HG03558 (cell line): ENCODE data around the gene MED13L.
A peak's percentile ranks its signal among the peaks of the same experiment; 100 is the strongest.

Experiments used
- ATAC-seq: cut with Tn5 transposase; IDR thresholded peaks from one replicate; pipeline ENCODE4 v1.9.1; 2021; ENCODE audit warnings: moderate number of reproducible peaks; ENCODE audit not compliant: unreplicated experiment; ENCODE audit errors: extremely low read depth

Gene MED13L

GRCh38 chr12:116280595-116281290, 3.2 kb upstream of the MED13L start:
- ATAC-seq, result no peak

DNA sequence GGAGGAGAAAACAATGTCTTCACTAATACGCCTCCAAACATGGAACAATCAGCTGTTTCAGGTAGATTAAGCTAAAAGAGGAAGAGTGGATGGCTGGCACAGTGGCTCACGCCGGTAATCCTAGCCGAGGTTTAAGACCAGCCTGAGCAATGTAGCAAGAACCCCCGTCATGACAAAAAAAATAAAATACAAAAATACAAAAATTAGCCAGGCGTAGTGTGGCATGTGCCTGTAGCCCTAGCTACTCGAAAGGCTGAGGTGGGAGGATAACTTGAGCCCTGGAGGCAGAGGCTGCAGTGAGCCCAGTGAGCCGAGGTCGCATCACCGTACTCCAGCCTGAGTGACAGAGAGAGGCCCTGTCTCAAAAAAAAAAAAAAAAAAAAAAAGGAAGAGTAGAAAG, 1.2 kb upstream of the MED13L start:
- ATAC-seq, result no peak

GRCh38 chr12:116278279-116278626, 760 bp upstream of the MED13L start:
- ATAC-seq, result no peak

GRCh38 chr12:116276652-116277466, 634 bp downstream of the MED13L start:
- peak; percentile 15 for ATAC-seq

GRCh38 chr12:116274551-116275375, 2.7 kb downstream of the MED13L start:
- ATAC-seq, result no peak

- ATAC-seq, result no peak
Observed at GRCh38 chr12:116273813-116274550, 3.5 kb downstream of the MED13L start.

DNA sequence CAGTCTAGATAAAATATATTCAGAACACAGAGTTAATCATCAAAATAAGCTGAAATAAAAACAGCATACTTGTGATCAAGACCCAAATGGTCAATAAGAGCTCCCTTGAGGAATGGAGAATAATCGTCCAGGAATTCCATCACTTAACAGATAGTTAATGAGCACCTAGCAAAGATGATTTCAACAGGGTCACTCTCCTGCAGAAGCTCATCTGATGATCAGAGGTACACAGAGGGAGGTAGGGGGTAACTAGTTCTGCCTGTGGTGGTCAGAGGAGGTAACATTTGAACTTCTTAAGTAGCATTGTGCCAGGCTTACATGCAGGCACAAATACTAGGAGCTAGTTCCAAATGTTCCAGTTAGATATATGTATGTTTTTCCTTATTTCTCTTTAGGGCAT, 9.5 kb downstream of the MED13L start:
- no peak for ATAC-seq

DNA sequence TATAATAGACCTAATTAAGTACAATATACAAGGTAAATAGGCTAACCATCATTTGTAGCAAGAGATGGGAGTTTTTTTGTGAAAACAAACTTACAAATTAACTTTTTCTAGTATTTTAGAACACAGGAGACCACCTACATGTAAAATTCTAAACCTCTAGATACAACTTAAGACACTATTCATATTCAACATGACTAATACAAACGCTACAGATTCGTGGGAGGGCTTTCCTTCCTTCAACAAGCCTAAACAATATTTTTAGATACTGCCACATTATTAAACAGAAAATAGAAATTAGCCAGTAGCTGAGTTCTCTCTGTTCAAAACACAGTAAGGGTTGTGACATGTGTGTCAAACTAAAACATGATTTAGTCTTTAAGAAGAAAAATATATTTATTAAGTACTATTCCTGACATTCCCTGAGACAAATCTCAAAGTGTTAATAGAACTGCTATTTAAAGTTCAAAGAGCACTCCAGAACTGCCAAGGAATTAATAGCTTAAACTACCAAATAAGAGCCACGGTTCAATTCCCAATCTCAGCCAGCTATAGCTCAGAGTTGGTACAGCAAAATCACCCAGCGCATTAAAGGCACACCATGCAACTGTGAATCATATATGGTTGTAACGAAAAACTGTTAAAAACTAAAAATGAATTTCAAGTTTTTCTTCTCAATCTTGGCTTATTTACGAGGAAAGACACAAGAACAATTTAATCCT, 10.7 kb downstream of the MED13L start:
- no peak for ATAC-seq

DNA sequence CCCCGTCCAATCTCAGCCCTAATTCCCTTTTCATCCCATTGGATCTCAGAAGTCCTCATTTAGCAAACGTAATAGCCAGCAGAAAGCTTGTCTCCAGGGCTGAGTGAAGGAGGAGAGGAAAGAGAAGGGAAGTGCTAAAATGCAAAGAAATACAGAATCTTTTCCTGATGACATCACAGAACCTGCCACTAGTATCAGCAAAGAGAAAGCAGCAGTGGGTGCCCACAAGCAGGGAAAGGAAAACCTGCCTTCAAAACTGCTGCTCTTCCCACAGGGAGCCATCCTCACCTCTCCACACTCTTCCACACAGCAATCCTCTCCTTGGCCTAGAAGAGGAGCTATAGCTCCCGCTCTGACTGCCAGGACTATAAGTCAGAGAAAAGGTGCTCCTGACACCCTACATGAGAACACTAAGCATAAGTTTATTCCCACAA, 11.3 kb downstream of the MED13L start:
- no peak for ATAC-seq

DNA sequence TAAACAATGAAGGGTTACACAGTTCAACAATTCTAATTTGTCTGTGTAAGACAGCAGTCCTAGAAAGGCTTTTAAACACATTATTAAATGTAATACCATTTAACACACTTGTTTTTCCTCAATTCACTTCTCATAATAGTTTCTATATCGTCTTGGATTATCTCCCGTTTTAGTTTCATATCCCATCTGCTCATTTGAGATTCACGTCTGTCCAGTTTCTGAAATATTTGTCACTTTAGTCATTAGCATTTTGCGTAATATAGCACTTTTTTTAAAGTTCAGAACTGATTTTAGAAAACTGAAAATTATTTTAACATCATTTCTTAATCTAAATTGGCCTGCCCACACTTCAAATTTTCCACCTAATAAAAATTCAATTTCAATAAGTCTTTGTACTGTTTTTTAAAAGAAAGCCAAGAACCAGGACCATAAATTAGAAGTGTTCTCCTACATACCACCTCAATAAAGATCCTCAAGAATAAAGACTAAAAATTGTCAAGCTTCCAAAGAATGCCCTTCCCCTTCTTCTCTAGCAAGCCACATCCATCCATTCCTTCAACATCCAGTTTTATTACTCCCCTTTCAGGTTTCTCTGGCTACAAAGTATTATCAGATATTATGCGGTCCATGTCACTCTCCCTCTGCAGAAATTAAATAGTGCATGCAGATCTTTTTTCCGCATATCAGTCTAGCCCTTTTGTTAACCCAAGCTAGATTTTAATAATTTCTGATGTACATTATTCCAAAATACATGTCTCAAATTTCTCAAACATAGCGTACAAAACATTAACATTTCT, 11.9 kb downstream of the MED13L start:
- no peak for ATAC-seq

DNA sequence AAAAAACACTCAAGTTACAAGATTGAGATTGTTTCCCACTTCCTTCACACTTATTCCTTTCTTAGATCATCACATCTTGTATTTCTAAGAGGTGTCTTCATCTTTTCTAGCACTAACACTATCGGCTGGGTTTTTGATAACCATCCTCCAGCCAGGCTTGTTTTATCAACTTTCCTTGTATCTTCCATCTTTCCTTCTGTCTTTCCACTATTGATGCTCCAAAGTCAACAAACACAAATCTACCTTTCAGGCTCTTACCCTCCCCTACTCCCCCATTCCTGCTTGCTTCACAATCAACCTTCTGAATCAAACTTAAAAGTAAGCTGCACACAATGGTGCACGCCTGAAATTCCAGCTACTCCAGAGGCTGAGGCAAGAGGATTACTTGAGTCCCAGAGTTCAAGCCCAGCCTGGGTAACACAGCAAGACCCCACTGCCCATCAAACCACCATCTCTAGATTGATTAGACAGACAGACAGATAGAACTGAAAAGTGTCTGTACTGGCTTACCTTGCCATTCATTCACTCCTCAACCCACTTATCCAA, 12.9 kb downstream of the MED13L start:
- no peak for ATAC-seq

DNA sequence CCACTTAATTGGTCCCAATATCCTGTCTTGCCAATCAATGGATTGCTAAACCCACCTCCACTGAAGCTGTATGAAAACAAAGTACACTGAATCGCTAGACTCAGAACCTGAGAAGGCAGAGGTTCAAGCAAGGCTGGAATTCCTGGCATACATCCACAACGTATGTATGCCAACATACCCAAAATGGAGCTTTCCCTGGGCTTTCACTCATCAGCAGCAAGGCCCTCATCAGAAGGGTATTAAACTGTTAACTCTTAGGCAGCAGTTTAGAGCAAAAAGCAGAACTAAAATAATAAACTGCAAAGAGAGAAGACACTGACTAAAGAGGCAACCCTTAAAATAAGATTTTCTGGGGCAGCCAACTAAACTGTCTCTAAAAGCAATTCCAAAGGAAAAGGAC, 13.6 kb downstream of the MED13L start:
- ATAC-seq, result no peak

- ATAC-seq, result no peak
Observed at GRCh38 chr12:116263431-116263830, 14.1 kb downstream of the MED13L start.

- no peak for ATAC-seq
Observed at GRCh38 chr12:116262741-116263140, 14.8 kb downstream of the MED13L start.

GRCh38 chr12:116261525-116262100, 15.9 kb downstream of the MED13L start:
- no peak for ATAC-seq

GRCh38 chr12:116259800-116260577, 17.5 kb downstream of the MED13L start:
- no peak for ATAC-seq

DNA sequence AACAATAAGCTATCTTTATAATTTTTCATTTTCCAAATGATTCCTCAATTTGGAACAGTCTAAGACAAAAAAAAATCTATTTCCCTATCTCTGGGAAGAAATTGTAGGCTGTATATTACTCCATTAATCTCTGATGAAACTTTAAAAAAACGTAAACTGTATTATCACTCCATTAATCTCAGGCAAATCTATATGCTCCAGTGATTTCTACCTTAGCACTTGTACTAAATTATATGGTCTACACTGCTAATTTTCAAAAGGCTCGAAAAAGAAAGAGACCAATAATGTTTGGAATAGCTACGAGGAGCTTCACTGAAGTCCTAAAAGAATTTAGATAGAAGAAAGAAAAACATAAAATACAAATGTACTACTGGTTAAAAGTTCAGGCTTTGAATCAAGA, 19.7 kb downstream of the MED13L start:
- no peak for ATAC-seq

GRCh38 chr12:116257215-116257614, 20.3 kb downstream of the MED13L start:
- ATAC-seq, result no peak
